Spleen (tissue), 11 donors: ENCODE data around the gene MICALL2. TPM values are rescaled to one million over a fixed set of nuclear protein-coding genes. Genes with fewer than 3 reads are reported as not detected.

Source experiments
- DNase-seq: peaks from one replicate; pipeline ENCODE4 v3.0.0-alpha.2; 2020
- H3K27ac ChIP-seq, 8 donors: fragments of 200-600 bp; sonication (generic) in 7 of 8; 1 replicate in 4 of 8; 2 replicates in 4 of 8; pipeline versions ENCODE4 v1.5.0 to v1.8.0; 2016 to 2021; ENCODE audit warnings: inconsistent platforms in 4 of 8, mild to moderate bottlenecking in 4 of 8, moderate library complexity in 1 of 8
- H3K27me3 ChIP-seq, 7 donors: fragments of 200-600 bp; sonication (generic) in 6 of 7; replicated peaks in 1 of 7; 1 replicate in 4 of 7; 2 replicates in 3 of 7; pipeline versions ENCODE4 v1.5.0 to v1.8.0; 2016 to 2021; ENCODE audit warnings: inconsistent platforms in 3 of 7, mild to moderate bottlenecking in 1 of 7
- H3K36me3 ChIP-seq, 6 donors: fragments of 200-600 bp; sonication (generic) in 5 of 6; 1 replicate in 4 of 6; 2 replicates in 2 of 6; pipeline versions ENCODE4 v1.5.0 to v1.8.0; 2016 to 2021; ENCODE audit warnings: inconsistent platforms in 2 of 6
- H3K4me1 ChIP-seq, 6 donors: fragments of 200-600 bp; sonication (generic) in 5 of 6; 1 replicate in 3 of 6; 2 replicates in 3 of 6; pipeline versions ENCODE4 v1.5.0 to v1.8.0; 2016 to 2021; ENCODE audit warnings: inconsistent platforms in 3 of 6
- H3K4me3 ChIP-seq, 8 donors: fragments of 200-600 bp; sonication (generic) in 7 of 8; 1 replicate in 4 of 8; 2 replicates in 4 of 8; pipeline versions ENCODE4 v1.5.0 to v1.8.0; 2016 to 2021; ENCODE audit warnings: inconsistent platforms in 4 of 8, mild to moderate bottlenecking in 4 of 8, moderate library complexity in 2 of 8
- H3K9me3 ChIP-seq, 8 donors: fragments of 200-600 bp; sonication (generic) in 7 of 8; 1 replicate in 4 of 8; 2 replicates in 4 of 8; pipeline versions ENCODE4 v1.5.0 to v1.8.0; 2016 to 2021; ENCODE audit warnings: inconsistent platforms in 4 of 8
- POLR2A ChIP-seq, 3 donors: fragments of 450-650 bp; IDR thresholded peaks; one replicate each; pipeline ENCODE4 v1.5.1; 2017; ENCODE audit warnings: antibody characterized with exemption in 3 of 3, mild to moderate bottlenecking in 1 of 3
- POLR2AphosphoS5 ChIP-seq, 3 donors: sonication (generic); formaldehyde crosslinking; IDR thresholded peaks; one replicate each; pipeline ENCODE4 v1.5.1; 2017; ENCODE audit warnings: antibody characterized with exemption in 3 of 3
- WGBS, 5 donors: extraction: QIAGEN DNeasy Blood & Tissue Kit in 3 of 5; methylation state at CpG; one replicate each; pipeline versions ENCODE4 v1.1.5 to v1.1.7; 2013 to 2018; 5-methylcytosine and 5-hydroxymethylcytosine counted together
- intact Hi-C: fragments of 100-400 bp; cut with DNase I; formaldehyde crosslinking; loops from one replicate; pipeline ENCODE4 v1.15.0; 2023; ENCODE audit warnings: low total_unique reads
- polyA plus RNA-seq, 3 donors: library from polyadenylated mRNA; stranded (reverse); fragments of 200-250 nt; gene quantifications; one replicate each; pipeline ENCODE4 v1.2.1, GENCODE V29; 2013
- total RNA-seq, 7 donors: library from RNA; depleted of rRNA in 3 of 7; stranded (reverse); fragments of >200 nt in 3 of 7; fragmentation: NEBNext Ultra II Directional in 4 of 7; extraction: Animal tissue kit (Norgen Biotek cat#: 25700) in 4 of 7; gene quantifications; one replicate each; pipeline versions ENCODE4 v1.1.0 to v1.2.1, GENCODE V29; 2016 to 2021
- TF ChIP-seq, protein P1 (sequence below), 11 experiments: fragments of 200-600 bp in 7 of 11; fragments of 450-650 bp in 4 of 11; sonication (generic) in 4 of 11; IDR thresholded peaks in 8 of 11; conservative IDR thresholded peaks in 3 of 11; 1 replicate in 7 of 11; 2 replicates in 4 of 11; pipeline versions ENCODE4 v1.4.0 to v1.8.0; 2016 to 2021; ENCODE audit warnings: antibody characterized with exemption in 11 of 11, inconsistent platforms in 4 of 11, mild to moderate bottlenecking in 1 of 11
- donor health status: healthy with polysubstance abuse.
- donor health status: DM: no; HTN: no; CAD: no; lungs with moderate emphysema.
- donor health status: DM: no; HTN: no; CAD: no.
- donor health status: Bipolar disorder and iron deficiency.
- donor health status: healthy.
- donor health status: DM: no; HTN: no; CAD: no.
- donor health status: DM: yes; HTN: yes; CAD: no.

MICALL2 gene
- total and polyA plus RNA-seq, 10 donors = 36.3 to 361 (median 96.7) TPM

DNA sequence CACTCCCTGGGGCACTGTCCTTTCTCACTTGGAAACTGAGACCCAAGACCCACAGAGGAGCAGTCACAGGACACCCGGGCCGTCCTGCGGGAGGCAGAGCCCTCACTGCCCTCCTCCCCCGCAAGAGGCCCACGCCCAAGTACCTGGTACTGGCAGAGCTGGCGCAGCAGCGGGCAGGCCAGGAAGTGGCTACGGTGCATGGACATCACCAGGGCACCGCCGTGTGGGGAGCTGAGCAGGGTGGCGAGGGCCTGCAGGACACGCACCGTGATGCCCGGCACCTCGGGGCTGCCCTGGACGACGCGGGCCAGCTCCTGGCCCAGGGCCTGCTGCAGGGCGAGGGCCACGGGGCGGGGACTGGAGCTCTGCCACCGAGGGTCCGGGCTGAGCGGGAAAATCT lies 20.0 kb upstream of the MICALL2 start:
- Histone ChIP-seq H3K36me3 (peaks cover 2 to 100% (median 99%) of the 10 kb centered on the region in 6 donors), H3K27ac (no peak overlapping the region), H3K4me3 (no peak overlapping the region), H3K27me3 (no peaks in the 10 kb centered on the region), H3K9me3 (no peaks in the 10 kb centered on the region), H3K4me1 (peaks cover 0 to 7% (median 4%) of the 10 kb centered on the region in 6 donors)
- intact Hi-C loops = no loop called here
- no peak for DNase-seq
- 76 to 94% (median 91%) methylated on average over 18 to 24 of the region's 24 CpGs for WGBS, 5 donors
- TF ChIP-seq POLR2AphosphoS5 (IDR thresholded peaks at IDR 0.05) (peak in 1 of 3 donors; percentile 37), POLR2A (IDR thresholded peaks at IDR 0.05) (no peak)

- Histone ChIP-seq H3K4me3 (no peak overlapping the region), H3K27ac (no peak overlapping the region), H3K27me3 (no peaks in the 10 kb centered on the region), H3K4me1 (peaks cover 6 to 14% (median 11%) of the 10 kb centered on the region in 6 donors), H3K36me3 (peaks cover 2 to 100% (median 98%) of the 10 kb centered on the region in 6 donors), H3K9me3 (no peaks in the 10 kb centered on the region)
- intact Hi-C loops = no loop called here
- TF ChIP-seq POLR2A (IDR thresholded peaks at IDR 0.05) = no peak
- TF ChIP-seq POLR2AphosphoS5 (IDR thresholded peaks at IDR 0.05) = no peak
- TF ChIP-seq, protein P1, sequence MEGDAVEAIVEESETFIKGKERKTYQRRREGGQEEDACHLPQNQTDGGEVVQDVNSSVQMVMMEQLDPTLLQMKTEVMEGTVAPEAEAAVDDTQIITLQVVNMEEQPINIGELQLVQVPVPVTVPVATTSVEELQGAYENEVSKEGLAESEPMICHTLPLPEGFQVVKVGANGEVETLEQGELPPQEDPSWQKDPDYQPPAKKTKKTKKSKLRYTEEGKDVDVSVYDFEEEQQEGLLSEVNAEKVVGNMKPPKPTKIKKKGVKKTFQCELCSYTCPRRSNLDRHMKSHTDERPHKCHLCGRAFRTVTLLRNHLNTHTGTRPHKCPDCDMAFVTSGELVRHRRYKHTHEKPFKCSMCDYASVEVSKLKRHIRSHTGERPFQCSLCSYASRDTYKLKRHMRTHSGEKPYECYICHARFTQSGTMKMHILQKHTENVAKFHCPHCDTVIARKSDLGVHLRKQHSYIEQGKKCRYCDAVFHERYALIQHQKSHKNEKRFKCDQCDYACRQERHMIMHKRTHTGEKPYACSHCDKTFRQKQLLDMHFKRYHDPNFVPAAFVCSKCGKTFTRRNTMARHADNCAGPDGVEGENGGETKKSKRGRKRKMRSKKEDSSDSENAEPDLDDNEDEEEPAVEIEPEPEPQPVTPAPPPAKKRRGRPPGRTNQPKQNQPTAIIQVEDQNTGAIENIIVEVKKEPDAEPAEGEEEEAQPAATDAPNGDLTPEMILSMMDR (IDR thresholded peaks at IDR 0.05 in 8 of 11, conservative IDR thresholded peaks at IDR 0.05 in 3 of 11) = no peak
- whole genome bisulfite sequencing, 5 donors = 86 to 96% (median 93%) methylated on average over 3 to 19 of the region's 19 CpGs
- no peak for DNase-seq
These were observed 19.2 kb upstream of the MICALL2 start for GRCh38 chr7:1478480-1478879.

- intact Hi-C loops = no loop called here
- DNase-seq = no peak
- Histone ChIP-seq H3K36me3 (peaks cover 0 to 100% (median 99%) of the 10 kb centered on the region in 6 donors), H3K9me3 (no peaks in the 10 kb centered on the region), H3K27me3 (no peaks in the 10 kb centered on the region), H3K4me1 (peaks cover 6 to 14% (median 11%) of the 10 kb centered on the region in 6 donors), H3K4me3 (no peak overlapping the region), H3K27ac (no peak overlapping the region)
- WGBS, 5 donors = 71 to 96% (median 89%) methylated on average over 4 to 15 of the region's 15 CpGs
- peak in 1 of 3 donors; percentile 10 for TF ChIP-seq POLR2AphosphoS5 (IDR thresholded peaks at IDR 0.05)
- TF ChIP-seq, protein P1 (IDR thresholded peaks at IDR 0.05 in 8 of 11, conservative IDR thresholded peaks at IDR 0.05 in 3 of 11) = no peak
These were observed 17.6 kb upstream of the MICALL2 start for GRCh38 chr7:1476859-1477258.

DNA sequence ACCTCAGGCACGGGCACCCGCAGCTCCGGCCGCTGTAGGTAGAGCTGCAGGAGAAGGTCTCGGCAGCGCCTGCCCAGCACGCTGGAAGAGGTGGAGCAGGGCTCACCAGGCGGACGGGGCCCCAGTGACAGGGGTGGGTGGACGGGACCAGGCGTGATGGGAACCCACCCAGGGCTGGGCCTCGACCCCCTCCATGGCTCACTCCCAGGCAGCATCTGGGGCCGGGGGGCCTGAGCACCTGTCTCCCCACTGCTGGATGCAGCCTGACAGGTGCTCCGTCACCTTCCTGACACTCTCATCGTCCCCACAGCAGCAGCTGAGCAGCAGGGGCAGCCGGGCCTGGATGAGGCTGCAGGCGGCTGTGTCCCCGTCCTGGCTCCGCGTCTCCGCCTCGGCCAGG lies 16.7 kb upstream of the MICALL2 start:
- Histone ChIP-seq H3K27ac (no peak overlapping the region), H3K9me3 (no peaks in the 10 kb centered on the region), H3K27me3 (no peaks in the 10 kb centered on the region), H3K36me3 (peaks cover 0 to 100% (median 99%) of the 10 kb centered on the region in 6 donors), H3K4me1 (peaks cover 6 to 14% (median 11%) of the 10 kb centered on the region in 6 donors), H3K4me3 (no peak overlapping the region)
- peak in 1 of 3 donors; percentile 18 for TF ChIP-seq POLR2AphosphoS5 (IDR thresholded peaks at IDR 0.05)
- TF ChIP-seq POLR2A (IDR thresholded peaks at IDR 0.05) = no peak
- TF ChIP-seq, protein P1 (IDR thresholded peaks at IDR 0.05 in 8 of 11, conservative IDR thresholded peaks at IDR 0.05 in 3 of 11) = no peak
- intact Hi-C loops = no loop called here
- WGBS, 5 donors = 91 to 99% (median 95%) methylated on average over 13 to 22 of the region's 22 CpGs
- DNase-seq = no peak
